ENCODE data around the gene RASGEF1B. TPM values are rescaled to one million over a fixed set of nuclear protein-coding genes. Genes with fewer than 3 reads are reported as not detected.

RASGEF1B gene
- total and polyA plus RNA-seq, 7 donors = 1.9 to 4.2 (median 2.5) TPM

GRCh38 chr4:81404741-81405140, 67.0 kb downstream of the RASGEF1B start:
- H3K4me1 ChIP-seq = no peaks in the 10 kb centered on the region
- intact Hi-C loops (cut with DNase I) = loop anchor here (5.0 to 10.0 kb wide), 6 partner anchors 63 to 883 kb away; no protein-coding TSS in a partner anchor
- 85 to 86% (median 86%) methylated on average over 6 of the region's 6 CpGs for WGBS, 3 donors
- no peak for TF ChIP-seq CTCF (IDR thresholded peaks at IDR 0.05)
- H3K4me3 ChIP-seq = no peak overlapping the region
- H3K27me3 ChIP-seq (ENCODE audit: insufficient read depth in 3 of 3, low read length in 2 of 3) = no peaks in the 10 kb centered on the region
- H3K27ac ChIP-seq = no peak overlapping the region
- no peaks in the 10 kb centered on the region for H3K36me3 ChIP-seq (ENCODE audit: insufficient read depth in 1 of 2, low read depth in 1 of 2)
- DNase-seq (no peak), ATAC-seq (no peak)
- no peaks in the 10 kb centered on the region for H3K9me3 ChIP-seq

GRCh38 chr4:81404294-81404693, 67.4 kb downstream of the RASGEF1B start:
- DNase-seq (no peak), ATAC-seq (no peak)
- no peaks in the 10 kb centered on the region for H3K4me1 ChIP-seq
- H3K4me3 ChIP-seq = no peak overlapping the region
- no peaks in the 10 kb centered on the region for H3K9me3 ChIP-seq
- H3K27me3 ChIP-seq (ENCODE audit: insufficient read depth in 3 of 3, low read length in 2 of 3) = no peaks in the 10 kb centered on the region
- no peak for TF ChIP-seq CTCF (IDR thresholded peaks at IDR 0.05)
- H3K27ac ChIP-seq = no peak overlapping the region
- H3K36me3 ChIP-seq (ENCODE audit: insufficient read depth in 1 of 2, low read depth in 1 of 2) = no peaks in the 10 kb centered on the region
- intact Hi-C loops (cut with DNase I) = loop anchor here in 1 of 2 donors (5.0 to 10.0 kb wide), 3 partner anchors 441 to 863 kb away; no protein-coding TSS in a partner anchor
- WGBS, 3 donors = 82 to 89% (median 82%) methylated on average over 2 of the region's 2 CpGs

GRCh38 chr4:81399306-81400086, 72.2 kb downstream of the RASGEF1B start:
- H3K4me3 ChIP-seq = no peak overlapping the region
- H3K9me3 ChIP-seq = no peaks in the 10 kb centered on the region
- H3K4me1 ChIP-seq = no peaks in the 10 kb centered on the region
- H3K36me3 ChIP-seq (ENCODE audit: insufficient read depth in 1 of 2, low read depth in 1 of 2) = no peaks in the 10 kb centered on the region
- H3K27me3 ChIP-seq (ENCODE audit: insufficient read depth in 3 of 3, low read length in 2 of 3) = peaks cover 0 to 2% (median 0%) of the 10 kb centered on the region in 3 donors
- no peak for TF ChIP-seq CTCF (IDR thresholded peaks at IDR 0.05)
- intact Hi-C loops (cut with DNase I) = loop anchor here in 1 of 2 donors (5.0 to 10.0 kb wide), 3 partner anchors 445 to 868 kb away; no protein-coding TSS in a partner anchor
- WGBS, 3 donors = 50 to 59% (median 53%) methylated on average over 7 of the region's 7 CpGs
- DNase-seq (no peak), ATAC-seq (no peak)
- H3K27ac ChIP-seq = no peak overlapping the region

- H3K4me1 ChIP-seq = no peaks in the 10 kb centered on the region
- intact Hi-C loops (cut with DNase I) = no loop called here
- no peaks in the 10 kb centered on the region for H3K9me3 ChIP-seq
- ATAC-seq (no peak), DNase-seq (no peak)
- no peak overlapping the region for H3K27ac ChIP-seq
- peaks cover 0 to 2% (median 0%) of the 10 kb centered on the region in 3 donors for H3K27me3 ChIP-seq (ENCODE audit: insufficient read depth in 3 of 3, low read length in 2 of 3)
- H3K4me3 ChIP-seq = no peak overlapping the region
- no peaks in the 10 kb centered on the region for H3K36me3 ChIP-seq (ENCODE audit: insufficient read depth in 1 of 2, low read depth in 1 of 2)
- no peak for TF ChIP-seq CTCF (IDR thresholded peaks at IDR 0.05)
- WGBS, 3 donors = 39 to 48% (median 46%) methylated on average over 4 of the region's 4 CpGs
These were observed 73.3 kb downstream of the RASGEF1B start for GRCh38 chr4:81398379-81398778.

Data from psoas muscle (tissue), 8 donors.